GM11168 (cell line): ENCODE data around the gene CCNJL.
"Not testable (repeated sequence)": the region's sequence is repeated elsewhere in the genome, so short reads cannot be mapped to it uniquely, and the experiment has no call there.

Source experiments
- in situ Hi-C: fragments of 300-500 bp; cut with MboI; formaldehyde crosslinking; loops from one replicate; pipeline ENCODE4 v1.12.0; 2022; ENCODE audit warnings: low sequenced_read_pairs; ENCODE audit not compliant: unreplicated experiment

Gene CCNJL

GRCh38 chr5:160339406-160340130 lies 27.2 kb upstream of the CCNJL start:
- in situ Hi-C loops: loop anchor here (10.0 kb wide), 1 partner anchor 315 kb away; no protein-coding TSS in a partner anchor

DNA sequence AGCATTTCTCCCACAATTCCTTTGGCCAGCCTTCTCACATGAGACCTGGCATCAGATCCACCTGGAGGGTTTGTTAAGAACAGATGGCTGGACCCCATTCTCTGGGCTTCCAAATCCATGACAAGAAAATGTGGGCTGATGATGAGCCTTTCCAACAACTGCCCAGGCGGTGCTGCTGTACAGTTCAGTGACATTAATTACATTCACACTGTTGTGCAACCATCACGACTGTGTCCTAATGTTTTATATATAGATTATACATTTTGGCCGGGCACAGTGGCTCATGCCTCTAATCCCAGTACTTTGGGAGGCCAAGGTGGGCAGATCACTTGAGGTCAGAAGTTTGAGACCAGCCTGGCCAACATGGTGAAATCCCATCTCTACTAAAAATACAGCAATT lies 22.4 kb upstream of the CCNJL start:
- in situ Hi-C loops: not testable (repeated sequence)

DNA sequence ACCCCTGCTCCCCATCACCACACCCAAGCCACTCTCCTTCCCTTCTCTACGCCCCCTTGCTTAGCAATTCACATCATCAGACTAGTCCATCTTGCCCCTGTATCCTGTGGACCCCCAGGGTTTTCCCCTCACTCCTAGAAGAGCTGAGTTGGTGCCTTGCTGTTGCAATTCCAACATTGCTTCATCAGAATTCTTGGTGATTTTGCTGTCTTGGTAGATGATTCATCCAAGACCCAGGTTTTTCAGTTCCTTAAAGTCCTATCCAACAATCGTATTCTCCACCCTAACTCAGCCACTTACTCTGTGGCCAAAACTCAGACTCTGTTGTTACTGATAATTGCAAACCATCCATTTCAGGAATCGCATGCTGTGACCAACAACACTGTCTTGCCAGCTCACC lies 21.4 kb upstream of the CCNJL start:
- in situ Hi-C loops: no loop called here

GRCh38 chr5:160330212-160330611 lies 17.8 kb upstream of the CCNJL start:
- in situ Hi-C loops: no loop called here

GRCh38 chr5:160327818-160328217 lies 15.5 kb upstream of the CCNJL start:
- in situ Hi-C loops: no loop called here

DNA sequence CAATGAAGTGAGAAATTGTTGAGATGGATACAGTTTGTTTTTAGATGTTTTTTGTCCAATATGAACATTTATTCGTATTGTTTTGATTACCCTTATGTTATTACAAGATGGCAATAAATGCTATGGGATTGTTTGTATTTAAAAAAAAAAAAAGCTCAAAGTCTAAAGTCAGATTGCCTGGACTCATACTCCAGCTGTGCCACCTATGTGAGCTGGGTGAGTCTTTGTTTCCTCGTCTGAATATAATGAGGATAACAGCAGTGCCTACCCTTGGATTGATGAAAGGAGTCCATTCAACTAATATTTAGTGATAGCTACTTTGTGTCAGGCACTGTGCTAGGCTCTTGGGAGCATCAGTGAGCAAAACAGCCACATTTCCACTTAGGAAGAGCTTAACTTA lies 14.6 kb upstream of the CCNJL start:
- in situ Hi-C loops: no loop called here

DNA sequence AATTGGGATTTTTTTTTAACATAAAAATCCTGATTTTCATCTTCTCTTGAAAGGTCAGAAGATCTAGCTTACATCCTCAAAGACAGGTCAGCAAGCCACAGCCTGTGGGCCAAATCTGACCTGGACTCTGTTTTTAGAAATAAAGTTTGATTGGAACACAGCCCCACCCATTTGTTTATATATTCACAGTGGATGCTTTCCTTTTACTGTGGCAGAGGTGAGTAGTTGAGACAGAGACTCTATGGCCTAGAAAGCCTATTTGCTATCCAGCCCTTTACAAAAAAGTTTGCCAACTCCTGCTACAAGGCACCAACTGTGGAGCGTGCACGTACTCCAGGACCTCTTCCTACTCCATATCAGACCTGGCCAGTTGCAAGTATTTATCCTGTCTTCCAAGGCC lies 13.4 kb upstream of the CCNJL start:
- in situ Hi-C loops: no loop called here

DNA sequence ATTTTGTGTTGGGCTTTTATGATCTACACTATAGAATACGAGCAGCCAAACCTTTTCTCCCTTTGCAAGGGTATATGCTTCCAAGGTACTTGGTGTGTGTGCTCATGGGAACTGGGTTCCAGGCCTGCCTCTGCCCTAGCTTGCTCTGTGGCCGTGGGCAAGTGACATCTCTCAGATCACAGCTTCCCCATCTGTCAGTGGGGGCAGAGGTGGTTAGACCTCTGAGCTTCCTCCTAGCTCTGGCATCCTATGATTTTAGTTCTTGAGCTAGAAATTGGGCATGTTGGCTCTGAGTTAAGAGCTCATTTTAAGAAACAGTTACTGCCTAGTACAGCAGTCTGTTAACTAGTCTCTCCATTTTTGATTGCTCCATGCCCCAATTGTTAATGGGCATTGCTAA lies 12.5 kb upstream of the CCNJL start:
- in situ Hi-C loops: no loop called here

GRCh38 chr5:160318409-160318808 lies 6.0 kb upstream of the CCNJL start:
- in situ Hi-C loops: no loop called here

- in situ Hi-C loops: no loop called here
Measured at GRCh38 chr5:160317434-160317833, 5.1 kb upstream of the CCNJL start.

- in situ Hi-C loops: no loop called here
Measured at GRCh38 chr5:160315968-160316367, 3.6 kb upstream of the CCNJL start.

DNA sequence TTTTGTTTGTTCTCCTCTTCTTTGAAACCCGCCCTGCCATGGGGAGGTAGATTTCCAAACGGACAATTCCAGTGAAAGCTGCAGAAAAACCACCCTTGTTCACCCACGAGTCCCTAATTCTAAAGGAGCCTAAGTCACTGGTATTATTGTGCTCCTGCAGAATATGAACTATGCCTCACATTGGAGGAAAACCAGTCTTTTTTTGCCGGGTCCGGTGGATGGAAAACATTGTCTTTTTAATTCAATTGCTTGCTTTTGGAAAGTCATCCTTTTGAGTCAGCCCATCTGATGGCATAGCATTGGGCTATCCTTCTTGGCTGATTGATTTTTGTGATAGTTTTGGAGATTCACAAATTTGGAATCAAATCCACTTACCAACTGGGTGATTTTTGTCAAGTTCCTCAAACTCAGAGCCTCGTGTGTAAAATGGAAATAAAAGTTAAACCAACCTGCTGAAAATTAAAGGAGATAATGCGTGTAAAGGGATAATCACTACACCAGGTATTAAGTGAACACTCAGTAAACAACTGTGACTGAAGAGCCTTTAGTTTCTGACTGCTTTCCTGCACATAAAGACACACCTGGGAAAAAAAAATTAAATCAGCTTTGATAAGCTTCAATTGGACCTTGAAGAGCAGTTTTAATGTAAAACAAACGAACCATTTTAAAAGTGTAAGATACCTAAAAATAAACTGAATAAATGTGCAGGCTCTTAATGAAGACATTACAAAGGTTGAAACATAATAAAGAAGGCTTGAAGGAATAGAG lies 780 bp upstream of the CCNJL start:
- in situ Hi-C loops: no loop called here

DNA sequence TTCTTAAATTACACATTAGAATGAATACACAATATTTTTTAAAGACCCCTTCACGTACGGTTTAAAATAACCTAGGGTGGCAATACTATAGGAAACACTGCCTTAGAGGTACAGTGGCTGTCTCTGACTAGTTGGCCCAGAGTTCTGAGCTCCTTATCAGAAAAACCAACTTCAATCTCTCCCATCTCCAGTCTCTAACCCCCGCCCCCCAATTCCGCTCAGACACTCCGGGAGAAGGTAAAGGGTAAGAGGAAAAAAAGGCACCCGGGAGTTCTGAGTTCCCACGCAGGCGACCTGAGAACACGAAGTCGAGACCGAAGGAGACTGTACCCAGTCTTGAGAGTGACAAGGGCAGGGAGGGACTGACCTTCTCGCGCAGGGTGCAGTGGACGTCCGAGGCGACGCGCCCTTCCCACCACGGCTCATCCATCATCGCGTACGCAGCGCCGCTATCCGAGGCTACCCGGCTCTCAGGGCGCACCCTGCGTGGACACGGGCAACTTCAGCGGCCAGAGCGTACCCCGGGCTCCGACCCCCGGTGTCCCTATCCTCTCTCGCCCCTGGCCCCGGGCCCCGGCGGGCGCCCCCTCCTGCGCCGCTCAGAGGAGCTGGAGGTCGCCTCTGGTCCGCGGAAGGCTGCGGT lies 752 bp downstream of the CCNJL start:
- in situ Hi-C loops: no loop called here

DNA sequence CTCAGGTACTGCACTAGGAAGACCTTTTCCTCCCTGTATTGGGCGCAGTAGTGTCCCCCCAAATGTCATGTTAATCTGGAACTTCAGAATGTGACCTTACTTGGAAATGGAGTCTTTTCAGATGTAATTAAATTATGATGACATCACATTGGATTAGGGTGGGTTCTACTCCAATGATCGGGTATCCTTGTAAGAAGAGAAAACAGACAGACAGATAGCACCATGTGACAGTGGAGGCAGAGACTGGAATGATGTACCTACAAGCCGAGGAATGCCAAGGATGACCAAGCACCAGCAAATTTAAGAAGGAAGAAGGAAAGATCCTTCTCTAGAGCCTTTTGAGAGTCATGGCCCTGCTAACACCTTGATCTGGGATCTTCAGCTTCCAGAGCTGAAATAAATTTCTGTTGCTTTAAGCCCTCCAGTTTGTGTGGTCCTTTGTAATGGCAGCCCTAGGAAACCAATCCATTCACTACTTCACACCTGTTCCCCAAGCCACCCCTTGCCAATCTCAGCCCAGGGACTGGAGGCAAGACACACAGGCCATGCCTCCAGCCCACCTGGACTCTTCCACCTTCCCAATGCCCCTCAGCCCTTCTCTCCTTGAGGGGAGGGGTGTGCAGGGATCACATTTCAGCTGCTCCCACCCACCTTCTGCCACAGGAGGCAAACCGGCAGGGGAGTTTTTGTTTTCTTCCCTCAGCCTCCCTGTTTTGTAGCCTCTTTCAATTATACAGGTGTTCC lies 1.6 kb downstream of the CCNJL start:
- in situ Hi-C loops: no loop called here

DNA sequence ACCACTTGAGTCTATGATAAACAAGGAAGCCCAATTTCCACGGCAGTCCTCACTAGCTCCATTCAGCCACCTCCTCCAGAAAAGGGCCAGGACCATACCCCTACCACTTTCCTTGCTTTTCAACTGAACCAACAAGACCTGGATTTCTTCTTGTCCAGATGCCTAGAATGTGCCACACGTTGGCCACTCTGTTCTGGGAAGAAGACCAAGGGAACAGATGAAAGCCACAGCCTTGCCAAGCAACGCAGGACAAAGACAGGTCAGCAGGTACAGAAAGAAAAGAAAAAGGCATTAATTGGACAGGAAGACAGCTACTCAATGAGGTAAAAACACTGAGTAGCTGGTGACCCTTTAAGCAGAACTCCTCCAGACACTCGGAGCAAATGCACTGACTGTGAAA lies 2.2 kb downstream of the CCNJL start:
- in situ Hi-C loops: no loop called here

DNA sequence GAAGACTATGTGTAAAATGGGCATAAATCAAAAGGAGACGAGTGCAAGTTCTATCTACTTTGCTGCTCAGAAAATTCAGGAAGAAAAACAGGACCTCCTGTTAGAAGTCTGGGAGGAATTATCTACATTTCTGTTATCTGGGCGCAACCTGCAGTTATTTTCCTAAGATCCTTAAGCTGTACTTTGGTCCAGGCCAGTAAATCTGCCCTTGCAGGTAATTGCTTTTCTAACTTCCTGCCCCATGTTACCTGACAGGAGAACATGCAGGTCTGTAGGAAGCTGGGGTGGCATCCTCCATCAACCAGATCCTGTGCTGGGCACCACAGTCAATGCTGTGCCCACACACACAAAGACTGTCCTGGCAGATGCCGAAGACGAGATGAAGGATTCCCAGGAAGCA lies 5.7 kb downstream of the CCNJL start:
- in situ Hi-C loops: no loop called here

GRCh38 chr5:160305319-160305718 lies 7.0 kb downstream of the CCNJL start:
- in situ Hi-C loops: no loop called here

DNA sequence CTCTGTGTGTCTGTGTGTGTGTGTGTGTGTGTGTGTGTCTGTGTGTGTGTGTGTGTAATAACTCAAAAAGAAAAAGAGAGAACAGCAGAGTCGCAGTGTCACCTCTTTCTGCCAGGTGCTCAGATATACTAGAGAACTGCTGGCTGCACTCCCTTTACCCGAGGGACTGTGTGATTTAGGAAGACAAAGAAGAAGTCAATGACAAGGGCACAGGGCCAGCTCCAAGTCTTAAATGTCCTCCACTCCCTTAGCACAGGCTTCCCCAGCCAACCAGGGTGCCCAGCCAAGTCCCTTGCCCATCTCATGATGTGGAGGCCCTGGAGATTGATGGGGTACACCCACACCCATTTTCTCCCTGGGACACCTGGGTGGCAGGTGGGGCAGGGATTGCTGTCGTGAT lies 8.7 kb downstream of the CCNJL start:
- in situ Hi-C loops: no loop called here

DNA sequence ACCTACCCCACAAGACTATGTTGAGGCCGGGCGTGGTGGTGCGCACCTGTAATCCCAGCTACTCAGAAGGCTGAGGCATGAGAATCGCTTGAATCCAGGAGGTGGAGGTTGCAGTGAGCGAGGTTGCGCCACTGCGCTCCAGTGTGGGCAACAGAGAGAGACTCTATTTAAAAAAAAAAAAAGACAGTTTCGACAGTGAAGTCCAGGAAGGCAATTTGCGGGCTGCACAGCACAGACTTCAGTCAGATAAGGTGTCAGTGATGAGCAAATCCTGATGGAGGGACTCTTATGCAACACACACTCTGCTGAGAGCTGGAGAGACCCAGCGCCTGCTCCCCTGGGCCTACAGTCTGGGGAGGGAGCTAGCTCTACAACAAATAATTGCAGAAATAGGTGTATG lies 14.2 kb downstream of the CCNJL start:
- in situ Hi-C loops: no loop called here

DNA sequence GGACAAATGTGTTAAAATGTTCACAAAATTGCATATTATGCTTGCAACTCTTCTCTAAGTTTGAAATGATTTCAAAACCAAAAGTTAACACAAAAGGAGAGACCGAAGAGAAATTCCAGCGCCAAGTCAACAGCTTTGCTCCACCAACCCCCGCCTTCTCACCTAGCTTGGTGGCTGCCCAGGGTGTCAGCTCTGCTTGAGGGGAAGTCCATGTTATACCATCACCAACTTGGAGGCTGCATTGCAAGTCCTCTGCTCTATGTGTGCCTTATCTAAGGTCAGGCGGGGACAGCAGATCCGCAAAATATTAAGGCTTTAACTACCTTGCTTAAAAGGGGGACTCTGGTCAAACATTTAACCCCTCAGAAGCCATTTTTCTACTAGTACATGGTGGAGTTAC lies 14.6 kb downstream of the CCNJL start:
- in situ Hi-C loops: no loop called here

DNA sequence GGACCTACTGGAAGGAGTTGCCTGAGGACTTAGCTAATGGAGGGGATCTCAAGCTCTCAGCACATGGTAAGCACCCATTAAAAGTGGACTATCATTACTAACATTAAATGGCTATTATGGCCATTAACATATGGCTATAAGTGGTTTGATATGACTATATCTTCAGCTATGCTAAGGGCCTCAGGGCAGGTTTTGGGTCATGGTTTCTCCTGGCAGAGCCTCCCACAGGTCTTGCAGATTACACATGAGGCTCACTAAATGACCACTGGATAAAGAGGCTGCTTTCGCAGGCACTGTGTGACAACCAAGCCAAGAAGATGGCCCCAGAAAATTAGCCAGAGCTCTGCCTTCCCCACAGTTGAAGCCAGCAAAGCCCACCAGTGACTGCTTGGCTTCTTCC lies 15.4 kb downstream of the CCNJL start:
- in situ Hi-C loops: no loop called here
